Neuronal stem cell (in vitro differentiated cells): ENCODE measurements around the gene FAM3D.

Experiments
- DNase-seq: peaks from one replicate; pipeline ENCODE4 v3.0.0-alpha.2; 2013; ENCODE audit warnings: low spot score
- H2AFZ ChIP-seq: one replicate; pipeline ENCODE4 v1.6.1; 2013; ENCODE audit warnings: mild to moderate bottlenecking, low read length, inconsistent platforms
- H2AK5ac ChIP-seq: 2 replicates; pipeline ENCODE4 v1.6.1; 2013; ENCODE audit warnings: low read depth, mild to moderate bottlenecking, inconsistent platforms, low read length, moderate library complexity, mixed read lengths
- H2BK120ac ChIP-seq: 2 replicates; pipeline ENCODE4 v1.6.1; 2013; ENCODE audit warnings: low read depth, mild to moderate bottlenecking, inconsistent platforms, low read length, moderate library complexity, mixed read lengths
- H2BK12ac ChIP-seq: one replicate; pipeline ENCODE4 v1.6.1; 2013; ENCODE audit warnings: low read length, inconsistent platforms
- H2BK15ac ChIP-seq: 2 replicates; pipeline ENCODE4 v1.6.1; 2013; ENCODE audit warnings: mild to moderate bottlenecking, low read length, inconsistent platforms, mixed read lengths
- H2BK5ac ChIP-seq: one replicate; pipeline ENCODE4 v1.6.1; 2013; ENCODE audit warnings: inconsistent platforms, mild to moderate bottlenecking, low read length, moderate library complexity
- H3K14ac ChIP-seq: one replicate; pipeline ENCODE4 v1.6.1; 2013; ENCODE audit warnings: low read length, inconsistent platforms
- H3K18ac ChIP-seq: 2 replicates; pipeline ENCODE4 v1.6.1; 2013; ENCODE audit warnings: low read length, inconsistent platforms
- H3K23ac ChIP-seq: 2 replicates; pipeline ENCODE4 v1.6.1; 2013; ENCODE audit warnings: low read depth, mild to moderate bottlenecking, mixed read lengths, low read length, inconsistent platforms; ENCODE audit not compliant: poor library complexity
- H3K27ac ChIP-seq: replicated peaks from 3 replicates; pipeline ENCODE4 v1.5.1; 2013; ENCODE audit warnings: low read length, inconsistent platforms
- H3K27me3 ChIP-seq, 3 experiments: 2 replicates each; pipeline ENCODE4 v1.6.1; 2013; ENCODE audit warnings: low read length in 3 of 3, mild to moderate bottlenecking in 2 of 3, inconsistent platforms in 1 of 3, low read depth in 1 of 3, mixed read lengths in 1 of 3, moderate library complexity in 1 of 3; ENCODE audit not compliant: control insufficient read depth in 3 of 3, insufficient read depth in 3 of 3
- H3K36me3 ChIP-seq, 2 donors: replicated peaks in 1 of 2; 2 replicates each; pipeline ENCODE4 v1.6.1; 2013; ENCODE audit warnings: low read length in 2 of 2; ENCODE audit not compliant: control insufficient read depth in 2 of 2, insufficient read depth in 2 of 2
- H3K4ac ChIP-seq: 2 replicates; pipeline ENCODE4 v1.6.1; 2013; ENCODE audit warnings: inconsistent platforms, mild to moderate bottlenecking, low read length, moderate library complexity
- H3K4me1 ChIP-seq, 2 donors: 1 replicate in 1 of 2; 2 replicates in 1 of 2; pipeline ENCODE4 v1.6.1; 2013; ENCODE audit warnings: low read length in 2 of 2, low read depth in 1 of 2; ENCODE audit not compliant: control insufficient read depth in 2 of 2, insufficient read depth in 1 of 2
- H3K4me2 ChIP-seq: one replicate; pipeline ENCODE4 v1.6.1; 2013; ENCODE audit warnings: mild to moderate bottlenecking, low read length, inconsistent platforms; ENCODE audit not compliant: insufficient read depth, poor library complexity, severe bottlenecking
- H3K4me3 ChIP-seq, 2 donors: 2 replicates each; pipeline ENCODE4 v1.5.1; 2013; ENCODE audit warnings: low read length in 2 of 2, mild to moderate bottlenecking in 2 of 2, inconsistent platforms in 1 of 2, moderate library complexity in 1 of 2
- H3K79me1 ChIP-seq: one replicate; pipeline ENCODE4 v1.6.1; 2013; ENCODE audit warnings: low read depth, mild to moderate bottlenecking, inconsistent platforms, low read length, moderate library complexity
- H3K9ac ChIP-seq: one replicate; pipeline ENCODE4 v1.6.1; 2013; ENCODE audit warnings: mild to moderate bottlenecking, low read depth, low read length, inconsistent platforms; ENCODE audit not compliant: poor library complexity
- H3K9me3 ChIP-seq, 2 donors: replicated peaks in 1 of 2; 2 replicates each; pipeline versions ENCODE3 to v1.6.1; 2013; ENCODE audit warnings: low read length in 2 of 2, mild to moderate bottlenecking in 2 of 2, inconsistent platforms in 1 of 2, low read depth in 1 of 2, mixed read lengths in 1 of 2, moderate library complexity in 1 of 2; ENCODE audit not compliant: control insufficient read depth in 2 of 2, insufficient read depth in 1 of 2
- H4K8ac ChIP-seq: one replicate; pipeline ENCODE4 v1.6.1; 2013; ENCODE audit warnings: low read depth, mild to moderate bottlenecking, inconsistent platforms, low read length, moderate library complexity
- H4K91ac ChIP-seq: one replicate; pipeline ENCODE4 v1.6.1; 2013; ENCODE audit warnings: low read length, low read depth, mild to moderate bottlenecking, inconsistent platforms; ENCODE audit not compliant: poor library complexity
- WGBS, 2 donors: extraction: QIAGEN DNeasy Blood & Tissue Kit; methylation state at CpG; one replicate each; pipeline ENCODE4 v1.1.7; 2013; ENCODE audit warnings: missing lambda C conversion rate in 2 of 2, mixed read lengths in 1 of 2; ENCODE audit not compliant: insufficient read length in 2 of 2, insufficient replicate concordance in 1 of 2; ENCODE audit errors: extremely low coverage in 2 of 2; 5-methylcytosine and 5-hydroxymethylcytosine counted together

FAM3D gene

GRCh38 chr3:58626841-58627569 is 39.6 kb downstream of the FAM3D start:
- no peak overlapping the region for H3K4ac ChIP-seq
- peak overlapping the region; percentile 67 for H2BK5ac ChIP-seq
- no peaks in the 10 kb centered on the region for H3K36me3 ChIP-seq
- no CpG with 5 or more reads among the region's 24 CpGs for WGBS, 2 donors
- H3K9ac ChIP-seq, result no peak overlapping the region
- peak overlapping the region; percentile 50 for H4K8ac ChIP-seq
- H3K18ac ChIP-seq, result peak overlapping the region; percentile 84
- no peak overlapping the region for H3K4me3 ChIP-seq
- no peak overlapping the region for H3K23ac ChIP-seq
- H3K79me1 ChIP-seq, result no peaks in the 10 kb centered on the region
- peak overlapping the region; percentile 58 for H2AK5ac ChIP-seq
- H2BK15ac ChIP-seq, result peak overlapping the region; percentile 53
- peak overlapping the region; percentile 12 for H2AFZ ChIP-seq
- H3K4me1 ChIP-seq, result peaks cover 22 to 23% of the 10 kb centered on the region in 2 donors
- H3K27me3 ChIP-seq, result no peaks in the 10 kb centered on the region
- no peak overlapping the region for H3K27ac ChIP-seq
- peak overlapping the region; percentile 66 for H2BK12ac ChIP-seq
- peak overlapping the region; percentile 32 for H2BK120ac ChIP-seq
- H3K14ac ChIP-seq, result no peak overlapping the region
- peaks cover 0 to 2% of the 10 kb centered on the region in 2 donors for H3K9me3 ChIP-seq
- no peak overlapping the region for H3K4me2 ChIP-seq
- no peak for DNase-seq
- peak overlapping the region; percentile 83 for H4K91ac ChIP-seq

- H3K23ac ChIP-seq, result no peak overlapping the region
- H2AFZ ChIP-seq, result no peak overlapping the region
- WGBS, 2 donors, result no CpG with 5 or more reads among the region's 9 CpGs
- H3K4ac ChIP-seq, result no peak overlapping the region
- H3K27me3 ChIP-seq, result no peaks in the 10 kb centered on the region
- H4K91ac ChIP-seq, result no peak overlapping the region
- H3K4me1 ChIP-seq, result peaks cover 27 to 39% of the 10 kb centered on the region in 2 donors
- no peak overlapping the region for H2BK15ac ChIP-seq
- H2BK5ac ChIP-seq, result no peak overlapping the region
- H3K4me2 ChIP-seq, result no peak overlapping the region
- H3K9ac ChIP-seq, result no peak overlapping the region
- H3K9me3 ChIP-seq, result peaks cover 0 to 2% of the 10 kb centered on the region in 2 donors
- no peak overlapping the region for H3K14ac ChIP-seq
- DNase-seq, result no peak
- no peaks in the 10 kb centered on the region for H3K79me1 ChIP-seq
- no peak overlapping the region for H3K18ac ChIP-seq
- H2AK5ac ChIP-seq, result no peak overlapping the region
- no peak overlapping the region for H4K8ac ChIP-seq
- no peak overlapping the region for H2BK12ac ChIP-seq
- no peaks in the 10 kb centered on the region for H3K36me3 ChIP-seq
- H3K4me3 ChIP-seq, result no peak overlapping the region
- no peak overlapping the region for H2BK120ac ChIP-seq
- H3K27ac ChIP-seq, result no peak overlapping the region
These were observed 41.3 kb downstream of the FAM3D start for GRCh38 chr3:58625196-58625824.

GRCh38 chr3:58624550-58624949 is 42.0 kb downstream of the FAM3D start:
- Histone ChIP-seq H3K14ac (no peak overlapping the region), H2BK120ac (no peak overlapping the region), H3K36me3 (no peaks in the 10 kb centered on the region), H2AFZ (no peak overlapping the region), H3K27me3 (no peaks in the 10 kb centered on the region), H4K91ac (no peak overlapping the region), H3K79me1 (no peaks in the 10 kb centered on the region), H3K9ac (no peak overlapping the region), H3K4me3 (no peak overlapping the region), H3K9me3 (peaks cover 0 to 2% of the 10 kb centered on the region in 2 donors), H2BK12ac (no peak overlapping the region), H2BK5ac (no peak overlapping the region), H4K8ac (no peak overlapping the region), H3K4me1 (peaks cover 25 to 39% of the 10 kb centered on the region in 2 donors), H3K18ac (no peak overlapping the region), H2BK15ac (peak overlapping the region; percentile 30), H3K23ac (no peak overlapping the region), H2AK5ac (no peak overlapping the region), H3K4me2 (no peak overlapping the region), H3K4ac (no peak overlapping the region), H3K27ac (no peak overlapping the region)
- WGBS, 2 donors, result no CpG with 5 or more reads among the region's 3 CpGs
- no peak for DNase-seq

GRCh38 chr3:58623961-58624360 is 42.6 kb downstream of the FAM3D start:
- no CpG with 5 or more reads among the region's 5 CpGs for WGBS, 2 donors
- H3K4me2 ChIP-seq, result no peak overlapping the region

More at GRCh38 chr3:58623961-58624360, 42.6 kb downstream of the FAM3D start:
- no peak overlapping the region for H3K27ac ChIP-seq
- no peak overlapping the region for H2BK120ac ChIP-seq
- no peaks in the 10 kb centered on the region for H3K79me1 ChIP-seq
- peaks cover 0 to 2% of the 10 kb centered on the region in 2 donors for H3K9me3 ChIP-seq
- no peak overlapping the region for H3K4me3 ChIP-seq
- H2AFZ ChIP-seq, result no peak overlapping the region
- DNase-seq, result no peak
- H3K4ac ChIP-seq, result no peak overlapping the region
- no peak overlapping the region for H4K8ac ChIP-seq
- no peak overlapping the region for H4K91ac ChIP-seq
- H3K4me1 ChIP-seq, result peaks cover 25 to 39% of the 10 kb centered on the region in 2 donors
- H3K18ac ChIP-seq, result no peak overlapping the region
- H3K9ac ChIP-seq, result no peak overlapping the region
- no peaks in the 10 kb centered on the region for H3K27me3 ChIP-seq
- H2BK12ac ChIP-seq, result peak overlapping the region; percentile 24
- peak overlapping the region; percentile 87 for H3K14ac ChIP-seq
- H2AK5ac ChIP-seq, result peak overlapping the region; percentile 59
- no peaks in the 10 kb centered on the region for H3K36me3 ChIP-seq
- peak overlapping the region; percentile 62 for H2BK15ac ChIP-seq
- H2BK5ac ChIP-seq, result no peak overlapping the region
- H3K23ac ChIP-seq, result no peak overlapping the region
